Measurements from ENCODE around the gene UNG.

UNG gene

DNA sequence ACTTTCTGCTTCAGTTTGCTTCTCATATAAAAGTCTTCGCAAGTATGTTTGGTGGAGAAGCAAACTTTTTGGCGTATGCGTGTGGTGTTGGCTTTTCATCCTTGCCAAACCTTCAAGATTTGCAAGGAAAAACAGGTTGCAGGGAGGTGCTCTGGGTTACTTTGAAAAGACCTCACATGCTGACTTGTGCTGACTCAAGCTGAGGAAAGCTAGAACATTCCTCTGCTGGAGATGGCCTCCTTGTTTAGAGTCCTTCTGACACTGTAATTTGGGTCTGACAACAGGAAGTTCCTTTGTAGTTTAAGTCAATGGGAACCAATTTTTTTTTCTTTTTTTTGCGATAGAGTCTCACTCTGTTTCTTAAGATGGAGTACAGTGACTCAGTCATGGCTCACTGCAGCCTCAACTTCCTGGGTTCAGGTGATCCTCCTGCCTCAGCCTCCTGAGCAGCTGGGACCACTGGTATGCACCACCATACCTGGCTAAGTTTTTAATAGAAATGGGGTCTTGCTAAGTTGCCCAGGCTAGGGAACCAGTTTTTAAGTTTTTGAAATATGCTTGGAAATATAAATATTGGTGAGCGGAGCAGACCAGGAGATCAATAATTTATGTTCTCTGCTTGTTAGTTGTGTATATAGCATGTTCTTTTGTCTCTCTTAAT, 16.4 kb downstream of the UNG start:
- TF ChIP-seq, protein P1, sequence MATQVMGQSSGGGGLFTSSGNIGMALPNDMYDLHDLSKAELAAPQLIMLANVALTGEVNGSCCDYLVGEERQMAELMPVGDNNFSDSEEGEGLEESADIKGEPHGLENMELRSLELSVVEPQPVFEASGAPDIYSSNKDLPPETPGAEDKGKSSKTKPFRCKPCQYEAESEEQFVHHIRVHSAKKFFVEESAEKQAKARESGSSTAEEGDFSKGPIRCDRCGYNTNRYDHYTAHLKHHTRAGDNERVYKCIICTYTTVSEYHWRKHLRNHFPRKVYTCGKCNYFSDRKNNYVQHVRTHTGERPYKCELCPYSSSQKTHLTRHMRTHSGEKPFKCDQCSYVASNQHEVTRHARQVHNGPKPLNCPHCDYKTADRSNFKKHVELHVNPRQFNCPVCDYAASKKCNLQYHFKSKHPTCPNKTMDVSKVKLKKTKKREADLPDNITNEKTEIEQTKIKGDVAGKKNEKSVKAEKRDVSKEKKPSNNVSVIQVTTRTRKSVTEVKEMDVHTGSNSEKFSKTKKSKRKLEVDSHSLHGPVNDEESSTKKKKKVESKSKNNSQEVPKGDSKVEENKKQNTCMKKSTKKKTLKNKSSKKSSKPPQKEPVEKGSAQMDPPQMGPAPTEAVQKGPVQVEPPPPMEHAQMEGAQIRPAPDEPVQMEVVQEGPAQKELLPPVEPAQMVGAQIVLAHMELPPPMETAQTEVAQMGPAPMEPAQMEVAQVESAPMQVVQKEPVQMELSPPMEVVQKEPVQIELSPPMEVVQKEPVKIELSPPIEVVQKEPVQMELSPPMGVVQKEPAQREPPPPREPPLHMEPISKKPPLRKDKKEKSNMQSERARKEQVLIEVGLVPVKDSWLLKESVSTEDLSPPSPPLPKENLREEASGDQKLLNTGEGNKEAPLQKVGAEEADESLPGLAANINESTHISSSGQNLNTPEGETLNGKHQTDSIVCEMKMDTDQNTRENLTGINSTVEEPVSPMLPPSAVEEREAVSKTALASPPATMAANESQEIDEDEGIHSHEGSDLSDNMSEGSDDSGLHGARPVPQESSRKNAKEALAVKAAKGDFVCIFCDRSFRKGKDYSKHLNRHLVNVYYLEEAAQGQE (IDR thresholded peaks at IDR 0.05; ENCODE audit: insufficient replicate concordance, low read depth): no peak
- TF ChIP-seq SPI1 (IDR thresholded peaks at IDR 0.05; ENCODE audit: borderline replicate concordance, low read depth) (no peak), POLR2AphosphoS5 (IDR thresholded peaks at IDR 0.05; ENCODE audit: low read depth) (no peak), GABPA (IDR thresholded peaks at IDR 0.05; ENCODE audit: low read depth) (no peak)
- TF ChIP-seq, protein P2, sequence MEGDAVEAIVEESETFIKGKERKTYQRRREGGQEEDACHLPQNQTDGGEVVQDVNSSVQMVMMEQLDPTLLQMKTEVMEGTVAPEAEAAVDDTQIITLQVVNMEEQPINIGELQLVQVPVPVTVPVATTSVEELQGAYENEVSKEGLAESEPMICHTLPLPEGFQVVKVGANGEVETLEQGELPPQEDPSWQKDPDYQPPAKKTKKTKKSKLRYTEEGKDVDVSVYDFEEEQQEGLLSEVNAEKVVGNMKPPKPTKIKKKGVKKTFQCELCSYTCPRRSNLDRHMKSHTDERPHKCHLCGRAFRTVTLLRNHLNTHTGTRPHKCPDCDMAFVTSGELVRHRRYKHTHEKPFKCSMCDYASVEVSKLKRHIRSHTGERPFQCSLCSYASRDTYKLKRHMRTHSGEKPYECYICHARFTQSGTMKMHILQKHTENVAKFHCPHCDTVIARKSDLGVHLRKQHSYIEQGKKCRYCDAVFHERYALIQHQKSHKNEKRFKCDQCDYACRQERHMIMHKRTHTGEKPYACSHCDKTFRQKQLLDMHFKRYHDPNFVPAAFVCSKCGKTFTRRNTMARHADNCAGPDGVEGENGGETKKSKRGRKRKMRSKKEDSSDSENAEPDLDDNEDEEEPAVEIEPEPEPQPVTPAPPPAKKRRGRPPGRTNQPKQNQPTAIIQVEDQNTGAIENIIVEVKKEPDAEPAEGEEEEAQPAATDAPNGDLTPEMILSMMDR (IDR thresholded peaks at IDR 0.05; ENCODE audit: insufficient read depth, low read length): no peak
- H3K27me3 ChIP-seq (ENCODE audit: insufficient read depth, poor library complexity, severe bottlenecking): no peaks in the 10 kb centered on the region
- H3K27ac ChIP-seq (replicated peaks): peak overlapping the region; percentile 21; the same call in 1 of the 2 replicates
- no peak for DNase-seq (ENCODE audit: low read depth in 1 of 2, low spot score in 1 of 2)
- H3K4me3 ChIP-seq (replicated peaks; ENCODE audit: insufficient read depth, low read length): no peak overlapping the region

DNA sequence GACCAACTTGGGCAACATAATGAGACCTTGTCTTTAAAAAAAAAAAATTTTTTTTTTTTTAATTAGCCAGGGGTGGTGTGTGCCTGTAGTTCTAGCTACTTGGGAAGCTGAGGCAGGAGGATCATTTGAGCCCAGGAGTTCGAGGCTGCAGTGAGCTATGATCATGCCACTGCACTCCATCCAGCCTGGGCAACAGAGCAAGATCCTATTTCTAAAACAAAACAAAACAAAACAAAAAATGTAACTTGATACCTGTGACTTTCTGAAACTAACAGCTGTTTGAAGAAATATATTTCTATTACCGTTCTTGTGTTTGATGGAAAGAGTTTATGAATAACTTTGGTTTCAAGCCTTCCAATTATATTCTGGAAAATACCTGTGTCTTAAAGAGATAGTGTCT, 17.2 kb downstream of the UNG start:
- Histone ChIP-seq H3K4me3 (replicated peaks; ENCODE audit: insufficient read depth, low read length) (no peak overlapping the region), H3K27ac (replicated peaks) (no peak overlapping the region), H3K27me3 (ENCODE audit: insufficient read depth, poor library complexity, severe bottlenecking) (no peaks in the 10 kb centered on the region)
- DNase-seq (ENCODE audit: low read depth in 1 of 2, low spot score in 1 of 2): no peak
- TF ChIP-seq GABPA (IDR thresholded peaks at IDR 0.05; ENCODE audit: low read depth) (no peak), SPI1 (IDR thresholded peaks at IDR 0.05; ENCODE audit: borderline replicate concordance, low read depth) (no peak), POLR2AphosphoS5 (IDR thresholded peaks at IDR 0.05; ENCODE audit: low read depth) (no peak)
- TF ChIP-seq, protein P1 (IDR thresholded peaks at IDR 0.05; ENCODE audit: insufficient replicate concordance, low read depth): no peak
- TF ChIP-seq, protein P2 (IDR thresholded peaks at IDR 0.05; ENCODE audit: insufficient read depth, low read length): no peak

DNA sequence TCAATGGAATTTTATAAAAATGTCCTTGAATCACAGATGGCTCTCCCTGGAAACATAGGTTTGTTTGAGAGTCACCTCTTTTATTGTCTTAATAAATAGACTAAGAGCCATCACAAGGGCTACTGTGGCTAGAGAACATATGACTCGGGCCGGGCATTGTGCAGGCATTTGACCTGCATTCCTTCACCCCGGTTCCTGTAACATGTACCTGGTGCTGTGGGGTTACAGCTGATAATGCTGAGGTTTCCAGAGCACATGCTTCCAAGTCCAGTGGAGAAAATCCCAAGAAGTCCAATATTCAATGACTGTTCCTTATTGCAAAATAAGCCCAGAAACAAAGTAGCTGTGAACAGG, 18.0 kb downstream of the UNG start:
- no peak for TF ChIP-seq SPI1 (IDR thresholded peaks at IDR 0.05; ENCODE audit: borderline replicate concordance, low read depth)
- TF ChIP-seq GABPA (IDR thresholded peaks at IDR 0.05; ENCODE audit: low read depth): no peak
- no peak for TF ChIP-seq POLR2AphosphoS5 (IDR thresholded peaks at IDR 0.05; ENCODE audit: low read depth)
- TF ChIP-seq, protein P1 (IDR thresholded peaks at IDR 0.05; ENCODE audit: insufficient replicate concordance, low read depth): no peak
- TF ChIP-seq, protein P2 (IDR thresholded peaks at IDR 0.05; ENCODE audit: insufficient read depth, low read length): no peak
- DNase-seq (ENCODE audit: low read depth in 1 of 2, low spot score in 1 of 2): no peak
- Histone ChIP-seq H3K27ac (replicated peaks) (peak overlapping the region; percentile 60), H3K27me3 (ENCODE audit: insufficient read depth, poor library complexity, severe bottlenecking) (no peaks in the 10 kb centered on the region), H3K4me3 (replicated peaks; ENCODE audit: insufficient read depth, low read length) (no peak overlapping the region)

Measured in HL-60 (cell line).